Measurements from ENCODE around the gene RNF26.

RNF26 gene

DNA sequence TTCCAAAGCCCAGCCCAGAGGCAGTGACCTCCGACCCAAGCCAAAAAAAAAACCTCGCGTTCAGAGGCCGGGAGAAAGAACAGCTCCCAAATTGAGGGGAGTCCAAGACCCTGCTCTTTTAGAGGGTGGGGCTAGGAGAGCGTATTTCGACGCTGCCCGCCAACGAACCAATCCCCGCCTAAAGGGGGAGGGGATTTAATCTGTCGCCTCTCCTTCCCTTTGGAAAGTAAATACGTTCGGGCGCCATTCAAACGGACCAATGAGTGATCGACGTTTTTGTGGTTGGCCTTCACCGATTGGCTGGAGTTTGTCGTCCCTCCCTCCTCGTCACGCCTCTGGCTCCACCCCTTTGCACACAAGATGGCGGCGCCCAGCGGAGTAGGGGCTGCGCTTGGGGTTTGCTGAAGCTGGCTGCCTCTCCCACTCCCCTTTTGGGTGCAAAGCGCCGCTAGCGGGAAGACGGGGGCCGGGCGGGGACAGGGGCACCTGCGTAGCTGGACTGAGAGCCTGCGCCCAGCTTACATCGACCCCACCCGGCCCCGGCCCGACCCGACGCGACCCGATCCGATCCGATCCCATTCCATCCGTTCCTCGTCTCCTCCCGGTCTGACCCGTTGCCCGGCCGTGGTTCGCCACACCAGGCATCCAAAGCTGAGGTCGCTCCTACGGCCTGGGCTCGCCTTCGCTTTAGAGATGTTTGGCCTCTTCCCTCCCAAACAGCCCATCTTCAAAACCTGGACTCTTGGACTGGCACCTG lies at the start of gene RNF26:
Gene RNF26, plus strand, starts transcription at position 354 of the 757 bp plus-strand sequence. CDS start 596 bp downstream, outside the sequence.
- DNase-seq = peak; percentile 83

DNA sequence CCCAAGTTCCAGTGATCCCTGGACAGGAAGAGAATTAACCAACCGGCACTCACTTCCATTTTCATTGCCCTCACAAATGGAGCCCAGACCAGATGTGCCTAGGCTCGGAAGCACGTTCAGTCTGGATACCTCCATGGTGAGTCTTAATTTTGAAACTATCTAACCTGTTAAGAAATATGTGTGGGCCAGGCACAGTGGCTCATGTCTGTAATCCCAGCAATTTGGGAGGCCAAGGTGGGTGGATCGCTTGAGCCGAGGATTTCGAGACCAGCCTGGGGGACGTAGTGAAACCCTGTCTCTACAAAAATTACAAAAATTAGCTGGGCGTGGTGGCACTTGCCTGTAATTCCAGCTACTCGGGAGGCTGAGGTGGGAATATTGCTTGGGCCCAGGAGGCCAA lies 48.9 kb upstream of the RNF26 start:
- no peak for DNase-seq

DNA sequence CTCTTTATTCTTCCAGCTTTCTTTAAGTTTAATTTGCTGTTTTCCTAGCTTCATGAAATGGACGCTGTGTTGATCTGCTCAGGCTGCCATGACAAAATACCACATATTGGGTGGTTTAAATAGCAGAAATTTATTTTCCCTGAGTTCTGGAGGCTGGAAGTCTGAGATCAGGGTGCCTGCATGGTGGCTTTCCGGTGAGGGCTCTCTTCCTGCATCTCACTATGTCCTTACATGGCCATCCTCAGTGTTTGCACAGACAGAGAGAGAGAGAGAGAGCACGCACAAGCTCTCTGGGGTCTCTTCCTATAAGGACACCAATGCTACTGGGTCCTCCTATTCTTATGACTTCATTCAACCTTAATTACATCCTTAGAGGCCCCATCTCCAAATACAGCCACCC lies 46.1 kb upstream of the RNF26 start:
- DNase-seq = no peak

DNA sequence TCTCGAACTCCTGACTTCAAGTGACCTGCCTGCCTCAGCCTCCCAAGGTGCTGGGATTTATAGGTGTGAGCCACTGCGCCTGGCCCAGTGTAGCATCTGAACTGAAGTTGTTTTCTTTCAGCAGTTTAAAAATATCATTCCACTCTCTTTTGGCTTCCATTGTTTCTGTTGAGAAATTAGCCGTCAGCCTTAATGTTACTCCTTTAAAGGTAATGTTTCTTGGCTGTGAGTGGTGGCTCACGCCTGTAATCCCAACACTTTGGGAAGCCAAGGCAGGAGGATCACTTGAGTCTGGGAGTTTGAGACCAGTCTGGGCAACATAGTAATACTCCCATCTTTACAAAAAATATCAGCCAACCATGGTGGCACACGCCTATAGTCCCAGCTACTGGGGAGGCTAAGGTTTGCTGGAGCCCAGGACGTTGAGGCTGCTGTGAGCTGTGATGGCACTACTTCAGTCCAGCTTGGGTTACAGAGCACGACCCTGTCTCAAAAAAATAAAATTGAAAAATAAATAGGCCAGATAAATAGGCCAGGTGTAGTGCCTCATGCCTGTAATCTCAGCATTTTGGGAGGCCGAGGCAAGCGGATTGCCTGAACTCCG lies 43.3 kb upstream of the RNF26 start:
- DNase-seq = no peak

DNA sequence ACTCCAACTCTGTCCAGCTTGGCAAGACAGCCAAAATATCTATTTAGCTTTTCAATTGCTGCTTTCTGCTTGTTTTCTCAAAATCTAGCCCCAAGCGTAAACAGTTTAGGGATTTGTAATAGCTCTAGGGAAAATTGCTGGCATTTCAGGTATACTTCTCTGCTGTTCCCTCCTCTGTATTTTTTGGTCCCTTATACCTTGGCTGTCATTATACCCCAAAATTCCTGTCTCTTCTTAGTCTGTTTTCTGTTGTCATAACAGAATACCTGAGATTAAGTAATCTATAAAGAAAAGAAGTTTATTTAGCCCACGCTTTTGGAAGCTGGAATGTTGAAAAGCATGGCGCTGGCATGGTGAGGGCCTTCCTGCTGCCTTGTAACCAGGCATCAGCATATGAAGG lies 40.9 kb upstream of the RNF26 start:
- no peak for DNase-seq

DNA sequence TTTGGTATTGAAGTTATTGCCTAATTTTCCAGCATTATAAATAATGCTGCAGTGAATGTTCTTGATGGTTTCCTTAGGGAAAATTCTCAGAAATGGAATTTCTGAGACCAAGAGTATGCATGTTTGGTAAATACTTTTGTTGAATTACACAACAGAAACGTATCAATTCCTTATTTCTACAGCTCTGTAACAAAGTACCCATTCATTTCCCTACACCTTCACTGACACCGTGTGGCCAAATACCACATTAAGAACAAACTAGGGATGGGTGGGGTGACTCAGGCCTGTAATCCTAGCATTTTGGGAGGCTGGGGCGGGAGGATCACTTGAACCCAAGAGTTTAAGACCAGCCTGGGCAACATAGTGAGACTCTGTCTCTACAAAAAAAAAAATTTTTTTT lies 39.1 kb upstream of the RNF26 start:
- DNase-seq = no peak

DNA sequence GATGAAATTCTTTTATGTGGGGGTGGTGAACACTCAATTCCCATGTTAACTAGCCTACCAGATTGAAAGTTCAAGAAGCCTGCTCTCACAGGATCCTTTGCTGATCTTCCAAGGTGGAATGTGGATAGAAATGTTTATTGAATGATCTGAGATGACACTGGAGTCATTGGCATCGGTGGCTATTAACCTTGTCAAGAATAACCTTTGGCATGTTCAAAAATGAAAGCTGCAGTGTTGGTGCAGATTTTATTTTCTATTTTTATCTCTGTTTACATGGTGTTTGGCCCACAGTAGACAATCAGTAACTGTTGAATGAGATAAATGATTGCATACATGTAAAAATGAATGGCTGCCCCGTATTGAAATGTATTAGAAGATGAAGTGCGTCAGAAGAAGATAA lies 36.4 kb upstream of the RNF26 start:
- DNase-seq = no peak

DNA sequence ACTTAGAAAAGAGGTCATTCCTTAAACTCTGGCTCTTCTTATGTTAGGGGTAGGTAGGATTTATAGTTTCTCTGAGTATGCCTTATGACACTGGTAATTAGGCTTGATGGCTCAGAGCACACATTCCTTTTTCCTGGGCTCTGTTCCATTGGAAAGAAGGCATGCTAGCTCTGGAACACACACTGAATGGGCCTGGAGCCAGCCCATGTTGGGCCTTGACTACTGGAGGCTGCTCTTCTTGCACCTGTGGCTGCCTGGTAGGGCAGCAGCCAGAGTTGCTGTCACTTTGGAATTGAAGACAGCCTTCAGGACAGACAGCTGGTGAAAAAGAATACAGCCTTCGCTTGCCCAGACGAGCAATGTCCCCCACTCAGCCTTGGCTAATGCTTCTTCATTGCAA lies 35.6 kb upstream of the RNF26 start:
- DNase-seq = no peak

DNA sequence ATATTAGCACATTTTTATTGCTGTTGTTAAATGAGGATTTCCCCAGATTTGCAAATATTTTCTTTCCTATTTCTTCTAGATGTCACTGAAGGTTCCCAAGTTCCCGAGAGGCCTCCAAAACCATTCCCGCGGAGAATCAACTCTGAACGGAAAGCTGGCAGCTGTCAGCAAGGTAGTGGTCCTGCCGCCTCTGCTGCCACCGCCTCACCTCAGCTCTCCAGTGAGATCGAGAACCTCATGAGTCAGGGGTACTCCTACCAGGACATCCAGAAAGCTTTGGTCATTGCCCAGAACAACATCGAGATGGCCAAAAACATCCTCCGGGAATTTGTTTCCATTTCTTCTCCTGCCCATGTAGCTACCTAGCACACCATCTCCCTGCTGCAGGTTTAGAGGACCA lies 34.9 kb upstream of the RNF26 start:
- DNase-seq = no peak

DNA sequence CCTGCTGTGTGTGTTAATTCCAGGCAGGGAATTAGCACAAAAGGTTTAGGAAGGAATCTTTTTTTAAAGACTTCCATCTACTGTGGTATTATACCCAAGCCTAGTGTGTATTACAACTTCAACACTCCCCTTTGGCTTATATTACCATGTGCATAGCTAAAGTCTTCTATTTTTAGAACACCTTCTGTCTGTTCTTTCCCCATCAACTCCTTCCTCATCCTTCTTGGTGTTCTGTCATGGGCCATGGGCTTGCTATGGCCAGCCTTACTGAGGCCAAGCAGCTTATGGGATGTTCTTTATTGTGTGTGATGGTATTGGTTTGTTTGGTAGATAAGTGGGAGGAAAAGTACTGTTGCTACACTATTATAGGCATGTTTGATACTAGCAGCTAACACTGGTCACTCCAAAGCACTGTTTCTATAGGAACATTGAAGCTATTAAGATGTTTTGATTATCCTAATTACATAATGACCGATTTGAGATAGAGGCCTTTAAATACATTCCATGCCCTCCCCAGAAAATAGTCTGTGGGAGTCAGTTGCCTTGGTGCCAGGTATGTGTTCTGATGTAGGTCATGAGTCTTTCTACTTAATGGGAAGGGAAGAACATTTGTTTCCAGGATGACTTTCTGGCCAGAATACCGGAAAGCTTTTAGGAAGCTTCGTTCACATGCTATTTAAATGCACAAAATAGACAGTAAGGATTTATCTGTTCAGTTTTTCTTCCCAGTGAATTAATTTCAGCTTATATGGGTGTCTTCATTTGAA lies 33.9 kb upstream of the RNF26 start:
- DNase-seq = no peak

DNA sequence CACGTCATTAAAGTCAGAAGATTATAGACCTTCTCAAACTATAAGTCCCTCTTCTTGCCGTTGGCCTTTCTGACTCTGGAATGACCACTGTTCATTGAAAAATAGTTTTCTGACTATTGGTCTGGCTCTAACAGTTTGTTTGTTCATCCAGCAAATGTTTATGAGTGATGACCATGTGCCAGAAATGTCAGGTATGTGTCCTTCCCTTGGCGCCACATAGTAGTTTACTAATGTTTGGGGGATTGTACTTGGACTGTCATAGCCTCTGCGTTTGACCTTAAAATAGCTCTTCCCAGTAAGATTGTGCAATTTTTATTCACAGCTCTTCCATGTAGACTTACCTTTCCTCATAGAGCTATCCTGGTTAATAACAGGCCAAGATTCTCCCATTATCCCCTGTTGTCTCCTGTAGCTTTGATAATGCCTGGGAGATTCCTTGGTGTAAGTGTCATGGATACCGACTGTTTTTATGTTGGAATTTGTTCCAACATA lies 31.1 kb upstream of the RNF26 start:
- DNase-seq = no peak

DNA sequence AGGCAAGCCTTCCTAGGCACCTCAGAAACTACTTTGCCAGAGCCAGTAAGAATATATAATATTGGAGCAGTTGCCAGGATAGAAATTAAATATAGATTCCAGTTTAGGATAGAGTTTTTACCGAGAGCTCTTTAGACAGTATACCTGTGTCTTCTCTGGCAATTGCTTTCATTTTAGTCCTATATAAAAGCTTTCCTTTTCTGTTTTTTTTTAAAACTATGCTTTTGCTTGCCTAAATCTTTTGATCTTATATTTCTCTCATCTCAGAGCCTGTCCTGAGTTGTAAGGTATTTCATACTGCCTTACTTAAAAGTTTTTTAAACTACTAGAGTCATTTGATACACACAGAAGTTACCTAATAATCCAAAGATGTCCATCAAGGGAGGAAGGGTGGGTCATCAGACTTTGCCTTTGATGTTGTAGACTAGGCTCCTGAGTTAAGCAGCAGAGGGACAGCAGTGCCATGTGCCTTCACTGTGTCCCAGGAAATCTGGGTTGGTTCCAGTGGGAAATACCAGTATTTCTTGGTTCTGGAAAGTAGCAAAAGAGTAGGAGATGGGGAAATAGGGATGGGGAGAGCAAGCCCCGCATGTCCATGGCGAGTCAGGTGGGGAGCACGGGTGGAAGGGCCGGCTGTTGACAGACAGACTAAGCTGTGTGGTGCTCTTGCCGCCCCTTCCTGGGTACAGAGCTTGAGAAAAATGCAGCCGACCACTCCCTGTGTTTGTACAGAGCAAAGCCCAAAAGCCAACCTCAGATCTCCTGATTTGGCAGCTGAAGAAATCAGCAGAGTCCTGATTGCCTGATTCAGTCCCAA lies 28.6 kb upstream of the RNF26 start:
- DNase-seq = no peak

DNA sequence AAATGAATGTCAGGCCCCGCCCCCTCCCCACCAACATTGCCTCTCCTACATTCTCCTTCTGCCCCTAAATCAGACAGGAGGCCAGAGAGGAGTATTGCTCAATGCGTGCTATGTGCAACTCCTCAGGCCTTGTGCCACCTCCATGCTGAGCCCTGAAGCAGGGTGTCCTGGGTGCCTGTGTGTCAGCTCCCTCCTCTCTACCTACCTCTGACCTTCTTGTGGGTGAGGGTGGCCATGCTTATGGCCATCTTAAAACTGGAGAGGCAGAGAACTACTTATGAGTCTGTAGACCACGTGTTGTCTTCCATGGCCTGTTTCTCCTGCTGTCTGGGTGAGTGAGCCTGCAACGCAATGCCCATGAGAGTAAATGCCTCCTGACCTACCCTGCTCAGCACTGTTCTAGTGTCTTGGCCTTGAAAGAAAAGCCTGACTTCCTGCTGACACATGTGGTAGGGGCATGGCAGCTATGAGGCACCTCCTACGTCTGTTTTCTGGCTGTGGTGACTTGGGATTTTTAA lies 27.9 kb upstream of the RNF26 start:
- DNase-seq = no peak

DNA sequence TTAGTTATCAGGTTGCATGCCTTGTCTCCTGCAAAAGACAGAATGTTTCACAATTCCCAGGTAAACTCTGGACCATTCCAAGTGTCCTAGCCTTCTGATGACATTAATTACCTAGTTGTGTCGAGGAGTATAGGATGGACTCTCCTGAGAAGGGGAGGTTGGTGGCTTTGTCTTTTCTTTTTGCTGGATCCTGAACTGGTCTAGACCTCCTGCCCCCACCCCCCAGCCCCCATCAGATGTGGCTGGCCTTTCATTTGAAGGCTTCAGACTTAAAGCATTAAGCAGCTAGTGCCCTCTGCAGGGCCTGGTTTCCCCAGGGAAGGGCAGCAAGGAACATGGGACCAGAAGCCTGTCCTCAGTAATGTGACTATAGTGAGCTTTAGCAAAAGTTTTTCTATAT lies 27.1 kb upstream of the RNF26 start:
- no peak for DNase-seq

DNA sequence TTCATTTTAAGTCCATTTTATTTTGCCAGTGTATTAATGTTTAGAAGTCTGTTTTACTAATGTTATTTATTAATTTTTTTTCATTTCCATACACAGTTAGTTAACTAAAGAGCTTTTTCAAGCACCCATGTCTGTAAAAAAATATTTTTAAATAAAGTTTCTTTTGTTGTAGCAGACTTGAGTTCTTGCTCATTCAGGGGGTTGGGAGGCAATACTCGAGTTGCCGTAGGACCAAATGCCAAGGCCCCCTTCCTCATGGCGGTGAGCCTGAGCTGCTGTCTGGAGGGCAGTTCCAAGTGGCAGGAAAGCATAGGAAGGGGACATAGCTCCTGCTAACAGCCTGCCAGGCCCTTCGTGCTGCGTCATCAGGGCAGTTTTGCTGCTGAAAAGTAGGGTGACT lies 26.4 kb upstream of the RNF26 start:
- no peak for DNase-seq

DNA sequence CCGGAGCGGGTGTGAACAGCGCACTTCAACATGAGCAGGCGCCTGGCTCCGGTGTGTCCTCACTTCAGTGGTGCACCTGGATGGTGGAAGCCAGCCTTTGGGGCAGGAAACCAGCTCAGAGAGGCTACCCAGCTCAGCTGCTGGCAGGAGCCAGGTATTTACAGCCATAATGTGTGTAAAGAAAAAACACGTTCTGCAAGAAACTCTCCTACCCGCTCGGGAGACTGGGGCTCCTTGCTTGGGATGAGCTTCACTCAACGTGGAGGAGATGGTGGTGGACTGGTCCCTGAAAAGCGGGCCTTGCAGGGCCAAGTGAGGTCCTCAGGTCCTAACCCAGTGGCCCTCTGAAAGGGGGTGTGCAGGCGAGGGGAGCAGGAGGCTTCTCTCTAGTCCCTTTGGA lies 24.9 kb upstream of the RNF26 start:
- DNase-seq = no peak

DNA sequence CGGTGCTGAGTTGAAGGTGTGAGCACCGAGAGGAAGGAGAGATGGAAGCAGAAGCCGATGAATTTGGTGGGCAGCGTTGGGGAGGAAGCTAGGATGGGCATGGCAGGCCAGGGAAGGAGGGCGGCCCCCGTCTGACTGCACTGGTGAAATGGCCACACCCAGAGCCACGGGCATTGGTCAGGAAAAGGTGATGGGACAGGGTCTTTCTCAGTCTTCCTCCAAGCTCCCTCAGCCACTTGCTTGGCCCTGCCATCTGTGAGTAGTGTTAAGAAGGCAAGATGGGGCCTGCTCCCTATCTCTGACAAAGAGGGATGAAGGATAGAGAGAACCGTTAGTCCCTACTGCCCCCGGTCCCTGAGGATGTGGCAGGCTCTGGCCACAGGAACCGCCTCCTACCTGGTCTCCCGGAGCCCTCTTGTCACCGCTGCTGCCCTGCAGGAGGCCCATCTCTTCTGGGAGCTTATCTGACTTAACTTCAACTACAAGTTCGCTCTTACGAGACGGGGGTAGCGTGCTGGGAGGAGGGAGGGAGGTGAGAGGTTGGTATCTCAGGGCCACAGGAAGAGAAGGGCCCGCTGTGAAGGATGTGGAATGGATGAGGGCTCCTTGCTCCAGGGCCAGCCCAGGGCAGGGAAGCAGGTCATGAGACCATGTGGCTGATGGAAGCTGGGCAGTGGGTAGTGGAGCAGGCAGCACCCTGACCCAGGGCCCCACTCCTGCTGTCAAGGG lies 24.2 kb upstream of the RNF26 start:
- no peak for DNase-seq

DNA sequence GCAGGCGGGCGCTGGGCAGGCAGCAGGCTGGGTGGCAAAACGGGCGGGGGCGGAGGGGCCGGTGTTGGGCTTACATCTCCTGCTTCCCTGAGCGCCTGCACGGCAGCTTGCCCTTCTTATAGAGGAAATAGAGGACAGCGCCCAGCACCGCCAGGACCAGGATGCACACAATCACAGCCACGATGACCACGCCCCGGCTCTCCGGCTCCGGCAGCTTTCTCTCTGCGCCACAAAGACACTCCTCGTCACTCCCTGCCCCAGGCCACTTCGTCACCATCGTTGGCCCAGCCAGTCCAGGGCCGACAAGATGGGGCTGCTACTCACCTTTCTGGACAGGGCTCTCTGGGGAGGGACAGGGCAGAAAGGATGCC lies 23.7 kb upstream of the RNF26 start:
- no peak for DNase-seq

DNA sequence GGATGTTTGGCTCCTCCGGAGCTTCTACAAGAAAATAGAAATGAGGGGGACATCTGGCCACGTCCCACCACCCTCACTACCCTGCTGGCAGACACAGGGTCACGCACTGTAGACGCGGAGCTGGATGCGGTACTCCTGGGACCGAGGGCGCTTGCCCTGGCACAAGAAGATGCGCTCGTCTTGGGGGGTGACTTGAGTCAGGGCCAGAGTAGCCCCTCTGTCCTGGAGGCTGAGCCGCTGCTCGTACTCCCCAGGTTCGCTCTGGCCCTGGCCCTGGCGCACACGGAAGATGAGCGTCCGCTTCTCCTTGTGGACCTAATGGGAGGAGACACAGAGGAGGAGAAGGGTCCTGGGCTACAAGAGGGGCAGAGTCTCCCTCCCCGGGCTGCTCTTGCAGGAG lies 19.6 kb upstream of the RNF26 start:
- no peak for DNase-seq

DNA sequence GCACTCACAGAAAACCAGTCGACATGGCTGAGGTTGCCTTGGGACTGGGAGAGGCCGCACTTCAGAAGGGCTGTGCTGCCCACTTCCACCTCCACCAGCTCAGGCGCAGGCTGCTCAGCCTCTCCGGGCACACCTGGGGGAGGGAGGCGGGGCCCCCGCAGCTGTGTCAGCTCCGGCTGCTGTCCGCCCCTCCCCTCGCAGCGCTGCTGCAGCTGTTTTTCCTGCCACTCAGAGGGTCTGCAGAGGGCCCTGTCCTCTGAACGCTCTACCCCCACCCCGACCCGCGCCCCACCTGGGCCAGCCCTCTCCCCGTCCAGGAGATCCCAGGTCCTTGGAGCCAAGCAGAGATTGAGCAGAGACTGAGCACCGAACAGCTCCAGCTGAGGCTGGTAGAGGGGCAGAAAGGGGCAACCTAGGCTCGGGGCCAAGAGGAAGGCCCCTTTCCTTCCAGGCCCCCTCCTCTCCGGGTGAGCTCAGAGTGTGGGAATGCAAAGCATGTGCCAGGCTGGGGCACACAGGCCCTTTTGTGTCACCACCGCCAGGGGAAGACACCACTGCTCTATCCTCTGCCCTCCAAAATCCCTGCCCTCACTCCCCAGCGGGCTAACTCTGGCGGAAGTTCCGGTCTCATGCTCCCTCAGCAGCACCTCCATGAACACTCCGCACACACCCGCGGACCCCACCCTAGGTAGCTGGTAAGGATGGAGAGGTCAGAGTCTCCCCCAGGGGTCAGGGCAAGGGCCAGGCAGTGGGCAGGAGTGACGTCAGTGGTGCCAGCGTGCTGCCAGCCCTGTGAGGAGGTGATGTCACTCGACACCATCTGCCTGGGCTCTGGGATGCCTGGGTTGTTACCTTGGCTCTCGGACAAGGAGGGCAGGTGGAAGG lies 19.0 kb upstream of the RNF26 start:
- no peak for DNase-seq

Data from NCI-H187 treated with DMSO at 0.1 percent for 48 hours (cell line).